GM23338 (cell line): ENCODE data around the gene DAAM2. TPM values are rescaled to one million over a fixed set of nuclear protein-coding genes. Genes with fewer than 3 reads are reported as not detected.

ENCODE experiments used
- ATAC-seq: fragments of 200-7000 bp; cut with Tn5 transposase; 3 replicates; pipeline ENCODE4 v1.9.1; 2020
- DNase-seq: peaks from one replicate; pipeline ENCODE4 v3.0.0-alpha.2; 2015; ENCODE audit warnings: low spot score
- H2AFZ ChIP-seq: fragments of 200-600 bp; sonication (generic); 2 replicates; pipeline ENCODE4 v1.8.0; 2016; ENCODE audit warnings: antibody characterized with exemption, mild to moderate bottlenecking, moderate library complexity
- H3F3A ChIP-seq: fragments of 200-600 bp; sonication (generic); replicated peaks from 2 replicates; pipeline ENCODE4 v1.8.0; 2017; ENCODE audit warnings: antibody characterized with exemption, mixed run types, low read depth
- H3K27ac ChIP-seq: fragments of 200-600 bp; sonication (generic); 2 replicates; pipeline ENCODE4 v1.6.1; 2016; ENCODE audit warnings: low read depth
- H3K27me3 ChIP-seq: fragments of 200-600 bp; sonication (generic); 2 replicates; pipeline ENCODE4 v1.8.0; 2016; ENCODE audit warnings: mild to moderate bottlenecking, mixed run types, moderate library complexity; ENCODE audit not compliant: insufficient read depth
- H3K36me3 ChIP-seq: fragments of 200-600 bp; sonication (generic); 2 replicates; pipeline ENCODE4 v1.8.0; 2016; ENCODE audit warnings: mild to moderate bottlenecking; ENCODE audit not compliant: insufficient read depth
- H3K4me1 ChIP-seq: fragments of 200-600 bp; sonication (generic); 2 replicates; pipeline ENCODE4 v1.8.0; 2016; ENCODE audit warnings: mild to moderate bottlenecking, moderate library complexity; ENCODE audit not compliant: insufficient read depth
- H3K4me2 ChIP-seq: fragments of 200-600 bp; sonication (generic); 2 replicates; pipeline ENCODE4 v1.7.1; 2017; ENCODE audit warnings: mixed run types
- H3K4me3 ChIP-seq: fragments of 200-600 bp; sonication (generic); 2 replicates; pipeline ENCODE4 v1.6.1; 2016; ENCODE audit warnings: mixed run types
- H3K79me2 ChIP-seq: fragments of 200-600 bp; sonication (generic); replicated peaks from 2 replicates; pipeline ENCODE4 v1.8.0; 2017; ENCODE audit warnings: mild to moderate bottlenecking; ENCODE audit not compliant: insufficient read depth
- H3K9me2 ChIP-seq: fragments of 200-600 bp; sonication (generic); 2 replicates; pipeline ENCODE4 v1.8.0; 2017; ENCODE audit not compliant: insufficient read depth
- H4K20me1 ChIP-seq: fragments of 200-600 bp; sonication (generic); replicated peaks from 2 replicates; pipeline ENCODE4 v1.8.0; 2017; ENCODE audit warnings: mild to moderate bottlenecking; ENCODE audit not compliant: insufficient read depth
- H3K27ac Mint-ChIP-seq: 2 replicates; pipeline ENCODE4 v1.8.0; 2020; ENCODE audit warnings: inconsistent platforms, mild to moderate bottlenecking, moderate library complexity, mixed read lengths
- H3K27me3 Mint-ChIP-seq: 3 replicates; pipeline ENCODE4 v1.8.0; 2022; ENCODE audit warnings: low read depth, mild to moderate bottlenecking, moderate library complexity, mixed read lengths, inconsistent platforms; ENCODE audit not compliant: insufficient read depth, poor library complexity
- H3K36me3 Mint-ChIP-seq: 3 replicates; pipeline ENCODE4 v1.8.0; 2021; ENCODE audit warnings: low read depth, mild to moderate bottlenecking, inconsistent platforms, moderate library complexity, mixed read lengths
- H3K4me1 Mint-ChIP-seq: 3 replicates; pipeline ENCODE4 v1.8.0; 2020; ENCODE audit warnings: mild to moderate bottlenecking, inconsistent platforms, mixed read lengths
- H3K4me3 Mint-ChIP-seq: 3 replicates; pipeline ENCODE4 v1.8.0; 2021; ENCODE audit warnings: moderate library complexity, mild to moderate bottlenecking, inconsistent platforms, mixed read lengths
- H3K9me3 Mint-ChIP-seq: 3 replicates; pipeline ENCODE4 v1.8.0; 2020; ENCODE audit warnings: moderate library complexity, mild to moderate bottlenecking, inconsistent platforms, mixed read lengths
- CREB1 ChIP-seq: fragments of 250-450 bp; sonication (Bioruptor Pico); IDR thresholded peaks from 2 replicates; pipeline ENCODE4 v1.5.0; 2020; ENCODE audit warnings: low read depth, mild to moderate bottlenecking, moderate library complexity
- JUNB ChIP-seq: IDR thresholded peaks from one replicate; pipeline ENCODE4 v1.6.1; 2016; ENCODE audit warnings: antibody characterized with exemption; ENCODE audit not compliant: unreplicated experiment
- NANOG ChIP-seq: IDR thresholded peaks from 2 replicates; pipeline ENCODE4 v1.6.1; 2016; ENCODE audit warnings: antibody characterized with exemption, borderline replicate concordance
- POLR2AphosphoS5 ChIP-seq: IDR thresholded peaks from 2 replicates; pipeline ENCODE4 v1.6.1; 2016; ENCODE audit warnings: antibody characterized with exemption, low read depth
- STAT1 ChIP-seq: IDR thresholded peaks from one replicate; pipeline ENCODE4 v1.6.1; 2016; ENCODE audit warnings: antibody characterized with exemption; ENCODE audit not compliant: unreplicated experiment
- ZNF114 ChIP-seq: fragments of 250-450 bp; sonication (Bioruptor Pico); IDR thresholded peaks from 2 replicates; pipeline ENCODE4 v1.5.0; 2020; ENCODE audit warnings: mild to moderate bottlenecking, moderate library complexity
- ZNF331 ChIP-seq: fragments of 250-450 bp; sonication (Bioruptor Pico); IDR thresholded peaks from 2 replicates; pipeline ENCODE4 v1.5.0; 2020; ENCODE audit warnings: low read depth, mild to moderate bottlenecking, moderate library complexity
- polyA plus RNA-seq: library from polyadenylated mRNA; unstranded; fragments of >200 nt; fragmentation: Nextera tagmentation; extraction: Ambion mirVana; gene quantifications from 2 replicates; pipeline ENCODE4 v1.2.1, GENCODE V29; 2016
- total RNA-seq: library from RNA; depleted of rRNA; stranded (reverse); fragments of >200 nt; shearing (Covaris generic); gene quantifications from 2 replicates; pipeline ENCODE4 v1.2.3, GENCODE V29; 2014
- TF ChIP-seq, protein P1 (sequence below), 2 experiments: fragments of 200-600 bp in 1 of 2; sonication (generic) in 1 of 2; conservative IDR thresholded peaks; 2 replicates each; pipeline versions ENCODE4 v1.5.1 to v1.6.1; 2016 to 2017; ENCODE audit warnings: antibody characterized with exemption in 2 of 2, low read depth in 2 of 2, mild to moderate bottlenecking in 2 of 2, moderate library complexity in 1 of 2
- TF ChIP-seq, protein P2 (sequence below): fragments of 250-450 bp; sonication (Bioruptor Pico); IDR thresholded peaks from 2 replicates; pipeline ENCODE4 v1.5.0; 2020; ENCODE audit warnings: mild to moderate bottlenecking, moderate library complexity

DAAM2 gene
- total and polyA plus RNA-seq, 2 experiments from 2014 or later, result 1.4 to 4.9 TPM

DNA sequence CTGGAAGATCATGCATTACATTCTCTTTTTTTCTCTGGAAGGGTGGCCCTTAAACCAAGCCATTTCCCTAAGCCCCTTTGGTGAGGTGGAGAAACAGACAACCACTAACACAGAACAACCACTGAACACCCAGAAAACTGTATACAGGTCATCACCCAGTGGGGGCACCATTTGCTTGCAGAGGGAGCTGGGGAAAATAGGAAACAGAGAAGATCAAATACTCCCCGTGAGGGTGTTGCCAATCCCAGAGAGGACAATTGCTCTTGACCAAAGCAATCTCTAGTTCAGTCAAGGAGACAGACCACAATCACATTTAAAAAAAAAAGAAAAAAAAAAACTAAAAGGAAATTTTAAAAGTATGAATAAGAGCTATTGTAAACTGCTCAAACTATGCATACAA is 865 bp upstream of the DAAM2 start:
- Histone ChIP-seq H4K20me1 (no peaks in the 10 kb centered on the region; the same call in 1 of the 2 replicates), H3K4me3 (no peak overlapping the region), H3F3A (no peaks in the 10 kb centered on the region), H3K4me1 (peaks cover 24% of the 10 kb centered on the region), H3K4me2 (peak overlapping the region; percentile 92), H2AFZ (no peak overlapping the region), H3K9me2 (peaks cover 6% of the 10 kb centered on the region; the same call in 1 of the 2 replicates), H3K27ac (no peak overlapping the region), H3K79me2 (no peaks in the 10 kb centered on the region), H3K36me3 (no peaks in the 10 kb centered on the region), H3K27me3 (peaks cover 20% of the 10 kb centered on the region)
- peaks cover 19% of the 10 kb centered on the region for H3K27me3 Mint-ChIP-seq
- no peaks in the 10 kb centered on the region for H3K9me3 Mint-ChIP-seq
- no peak for TF ChIP-seq JUNB
- TF ChIP-seq, protein P1, sequence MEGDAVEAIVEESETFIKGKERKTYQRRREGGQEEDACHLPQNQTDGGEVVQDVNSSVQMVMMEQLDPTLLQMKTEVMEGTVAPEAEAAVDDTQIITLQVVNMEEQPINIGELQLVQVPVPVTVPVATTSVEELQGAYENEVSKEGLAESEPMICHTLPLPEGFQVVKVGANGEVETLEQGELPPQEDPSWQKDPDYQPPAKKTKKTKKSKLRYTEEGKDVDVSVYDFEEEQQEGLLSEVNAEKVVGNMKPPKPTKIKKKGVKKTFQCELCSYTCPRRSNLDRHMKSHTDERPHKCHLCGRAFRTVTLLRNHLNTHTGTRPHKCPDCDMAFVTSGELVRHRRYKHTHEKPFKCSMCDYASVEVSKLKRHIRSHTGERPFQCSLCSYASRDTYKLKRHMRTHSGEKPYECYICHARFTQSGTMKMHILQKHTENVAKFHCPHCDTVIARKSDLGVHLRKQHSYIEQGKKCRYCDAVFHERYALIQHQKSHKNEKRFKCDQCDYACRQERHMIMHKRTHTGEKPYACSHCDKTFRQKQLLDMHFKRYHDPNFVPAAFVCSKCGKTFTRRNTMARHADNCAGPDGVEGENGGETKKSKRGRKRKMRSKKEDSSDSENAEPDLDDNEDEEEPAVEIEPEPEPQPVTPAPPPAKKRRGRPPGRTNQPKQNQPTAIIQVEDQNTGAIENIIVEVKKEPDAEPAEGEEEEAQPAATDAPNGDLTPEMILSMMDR (conservative IDR thresholded peaks at IDR 0.05; ENCODE audit: low read depth in 2 of 2), result peak; percentile 45 to 54
- ATAC-seq (peak; percentile 25), DNase-seq (peak; percentile 47)
- H3K27ac Mint-ChIP-seq, result no peak overlapping the region
- H3K36me3 Mint-ChIP-seq, result no peaks in the 10 kb centered on the region
- peaks cover 30% of the 10 kb centered on the region for H3K4me1 Mint-ChIP-seq
- peak overlapping the region; percentile 42 for H3K4me3 Mint-ChIP-seq

DNA sequence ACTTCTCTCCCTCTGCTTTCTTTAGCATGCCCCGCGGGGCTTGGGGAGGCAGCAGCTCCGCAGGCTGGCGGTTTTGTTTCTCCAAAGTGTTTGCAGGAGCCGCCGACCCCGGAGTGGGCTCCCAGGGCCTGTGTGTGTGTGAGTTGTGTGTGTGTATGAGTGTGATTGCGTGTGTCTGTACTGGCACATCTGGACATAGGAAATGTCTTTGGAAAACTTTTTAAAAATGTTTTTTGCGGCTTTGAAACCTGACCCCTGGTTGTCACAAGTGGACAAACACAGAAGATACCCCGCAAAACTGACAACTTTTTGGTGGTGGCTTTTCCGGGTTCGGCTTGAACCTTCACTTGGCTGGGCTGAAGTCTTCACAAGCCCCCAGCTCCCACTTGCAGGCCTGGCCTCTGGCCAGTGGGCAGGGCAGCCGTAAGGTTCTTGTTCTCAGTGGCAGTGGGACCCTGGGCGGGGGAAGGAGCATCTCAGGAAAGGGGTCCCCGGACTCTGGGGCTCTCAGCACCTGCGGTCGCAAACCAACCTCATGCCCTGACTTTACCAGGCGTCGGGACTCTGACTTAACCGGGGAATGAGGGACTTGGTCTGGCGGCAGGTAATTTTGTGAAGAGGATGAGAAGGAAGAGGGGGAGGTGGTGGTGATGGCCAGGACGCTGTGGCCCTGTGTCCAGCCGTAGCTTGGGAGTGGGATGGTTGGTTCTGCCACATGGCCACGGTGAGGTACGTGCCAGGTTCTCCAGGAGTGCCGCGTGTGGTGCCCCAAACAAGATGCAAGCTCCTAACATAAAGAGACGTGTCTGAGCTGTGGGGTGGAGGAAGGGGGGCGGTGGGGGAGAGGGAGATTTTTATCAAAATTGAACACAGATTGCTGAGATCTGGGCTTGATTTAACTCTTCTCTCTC is 619 bp downstream of the DAAM2 start:
- H3K27ac ChIP-seq, result no peak overlapping the region
- TF ChIP-seq POLR2AphosphoS5 (no peak), CREB1 (no peak), ZNF331 (CRISPR knock-in tag) (no peak), NANOG (no peak), ZNF114 (CRISPR knock-in tag) (no peak), STAT1 (no peak)
- TF ChIP-seq, protein P2, sequence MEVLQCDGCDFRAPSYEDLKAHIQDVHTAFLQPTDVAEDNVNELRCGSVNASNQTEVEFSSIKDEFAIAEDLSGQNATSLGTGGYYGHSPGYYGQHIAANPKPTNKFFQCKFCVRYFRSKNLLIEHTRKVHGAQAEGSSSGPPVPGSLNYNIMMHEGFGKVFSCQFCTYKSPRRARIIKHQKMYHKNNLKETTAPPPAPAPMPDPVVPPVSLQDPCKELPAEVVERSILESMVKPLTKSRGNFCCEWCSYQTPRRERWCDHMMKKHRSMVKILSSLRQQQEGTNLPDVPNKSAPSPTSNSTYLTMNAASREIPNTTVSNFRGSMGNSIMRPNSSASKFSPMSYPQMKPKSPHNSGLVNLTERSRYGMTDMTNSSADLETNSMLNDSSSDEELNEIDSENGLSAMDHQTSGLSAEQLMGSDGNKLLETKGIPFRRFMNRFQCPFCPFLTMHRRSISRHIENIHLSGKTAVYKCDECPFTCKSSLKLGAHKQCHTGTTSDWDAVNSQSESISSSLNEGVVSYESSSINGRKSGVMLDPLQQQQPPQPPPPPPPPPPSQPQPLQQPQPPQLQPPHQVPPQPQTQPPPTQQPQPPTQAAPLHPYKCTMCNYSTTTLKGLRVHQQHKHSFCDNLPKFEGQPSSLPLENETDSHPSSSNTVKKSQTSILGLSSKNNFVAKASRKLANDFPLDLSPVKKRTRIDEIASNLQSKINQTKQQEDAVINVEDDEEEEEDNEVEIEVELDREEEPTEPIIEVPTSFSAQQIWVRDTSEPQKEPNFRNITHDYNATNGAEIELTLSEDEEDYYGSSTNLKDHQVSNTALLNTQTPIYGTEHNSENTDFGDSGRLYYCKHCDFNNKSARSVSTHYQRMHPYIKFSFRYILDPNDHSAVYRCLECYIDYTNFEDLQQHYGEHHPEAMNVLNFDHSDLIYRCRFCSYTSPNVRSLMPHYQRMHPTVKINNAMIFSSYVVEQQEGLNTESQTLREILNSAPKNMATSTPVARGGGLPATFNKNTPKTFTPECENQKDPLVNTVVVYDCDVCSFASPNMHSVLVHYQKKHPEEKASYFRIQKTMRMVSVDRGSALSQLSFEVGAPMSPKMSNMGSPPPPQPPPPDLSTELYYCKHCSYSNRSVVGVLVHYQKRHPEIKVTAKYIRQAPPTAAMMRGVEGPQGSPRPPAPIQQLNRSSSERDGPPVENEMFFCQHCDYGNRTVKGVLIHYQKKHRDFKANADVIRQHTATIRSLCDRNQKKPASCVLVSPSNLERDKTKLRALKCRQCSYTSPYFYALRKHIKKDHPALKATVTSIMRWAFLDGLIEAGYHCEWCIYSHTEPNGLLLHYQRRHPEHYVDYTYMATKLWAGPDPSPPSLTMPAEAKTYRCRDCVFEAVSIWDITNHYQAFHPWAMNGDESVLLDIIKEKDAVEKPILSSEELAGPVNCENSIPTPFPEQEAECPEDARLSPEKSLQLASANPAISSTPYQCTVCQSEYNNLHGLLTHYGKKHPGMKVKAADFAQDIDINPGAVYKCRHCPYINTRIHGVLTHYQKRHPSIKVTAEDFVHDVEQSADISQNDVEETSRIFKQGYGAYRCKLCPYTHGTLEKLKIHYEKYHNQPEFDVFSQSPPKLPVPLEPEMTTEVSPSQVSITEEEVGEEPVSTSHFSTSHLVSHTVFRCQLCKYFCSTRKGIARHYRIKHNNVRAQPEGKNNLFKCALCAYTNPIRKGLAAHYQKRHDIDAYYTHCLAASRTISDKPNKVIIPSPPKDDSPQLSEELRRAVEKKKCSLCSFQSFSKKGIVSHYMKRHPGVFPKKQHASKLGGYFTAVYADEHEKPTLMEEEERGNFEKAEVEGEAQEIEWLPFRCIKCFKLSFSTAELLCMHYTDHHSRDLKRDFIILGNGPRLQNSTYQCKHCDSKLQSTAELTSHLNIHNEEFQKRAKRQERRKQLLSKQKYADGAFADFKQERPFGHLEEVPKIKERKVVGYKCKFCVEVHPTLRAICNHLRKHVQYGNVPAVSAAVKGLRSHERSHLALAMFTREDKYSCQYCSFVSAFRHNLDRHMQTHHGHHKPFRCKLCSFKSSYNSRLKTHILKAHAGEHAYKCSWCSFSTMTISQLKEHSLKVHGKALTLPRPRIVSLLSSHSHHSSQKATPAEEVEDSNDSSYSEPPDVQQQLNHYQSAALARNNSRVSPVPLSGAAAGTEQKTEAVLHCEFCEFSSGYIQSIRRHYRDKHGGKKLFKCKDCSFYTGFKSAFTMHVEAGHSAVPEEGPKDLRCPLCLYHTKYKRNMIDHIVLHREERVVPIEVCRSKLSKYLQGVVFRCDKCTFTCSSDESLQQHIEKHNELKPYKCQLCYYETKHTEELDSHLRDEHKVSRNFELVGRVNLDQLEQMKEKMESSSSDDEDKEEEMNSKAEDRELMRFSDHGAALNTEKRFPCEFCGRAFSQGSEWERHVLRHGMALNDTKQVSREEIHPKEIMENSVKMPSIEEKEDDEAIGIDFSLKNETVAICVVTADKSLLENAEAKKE (CRISPR knock-in tag), result no peak

More for the DNA sequence above, 619 bp downstream of the DAAM2 start:
- Histone ChIP-seq H3K4me3 (peak overlapping the region; percentile 63), H3F3A (no peaks in the 10 kb centered on the region), H4K20me1 (no peaks in the 10 kb centered on the region; the same call in 1 of the 2 replicates), H3K9me2 (peaks cover 6% of the 10 kb centered on the region; the same call in 1 of the 2 replicates), H3K4me1 (peaks cover 24% of the 10 kb centered on the region), H3K79me2 (no peaks in the 10 kb centered on the region), H2AFZ (peak overlapping the region; percentile 99), H3K36me3 (no peaks in the 10 kb centered on the region), H3K27me3 (peaks cover 20% of the 10 kb centered on the region), H3K4me2 (peak overlapping the region; percentile 92)
- H3K36me3 Mint-ChIP-seq, result no peaks in the 10 kb centered on the region
- peaks cover 19% of the 10 kb centered on the region for H3K27me3 Mint-ChIP-seq
- H3K27ac Mint-ChIP-seq, result no peak overlapping the region
- H3K4me1 Mint-ChIP-seq, result peaks cover 30% of the 10 kb centered on the region
- H3K9me3 Mint-ChIP-seq, result no peaks in the 10 kb centered on the region
- ATAC-seq (peak; percentile 17), DNase-seq (peak; percentile 31)
- peak overlapping the region; percentile 77 for H3K4me3 Mint-ChIP-seq
